22Rv1 (cell line): ENCODE measurements around the gene DNAH1.

ENCODE experiments used
- ZFX ChIP-seq: fragments of 450-650 bp; IDR thresholded peaks from 2 replicates; pipeline ENCODE4 v1.6.1; 2017; ENCODE audit warnings: antibody characterized with exemption, borderline replicate concordance
- TF ChIP-seq, protein P1 (sequence below): fragments of 450-650 bp; IDR thresholded peaks from 2 replicates; pipeline ENCODE4 v1.5.1; 2017; ENCODE audit warnings: mild to moderate bottlenecking

DNA sequence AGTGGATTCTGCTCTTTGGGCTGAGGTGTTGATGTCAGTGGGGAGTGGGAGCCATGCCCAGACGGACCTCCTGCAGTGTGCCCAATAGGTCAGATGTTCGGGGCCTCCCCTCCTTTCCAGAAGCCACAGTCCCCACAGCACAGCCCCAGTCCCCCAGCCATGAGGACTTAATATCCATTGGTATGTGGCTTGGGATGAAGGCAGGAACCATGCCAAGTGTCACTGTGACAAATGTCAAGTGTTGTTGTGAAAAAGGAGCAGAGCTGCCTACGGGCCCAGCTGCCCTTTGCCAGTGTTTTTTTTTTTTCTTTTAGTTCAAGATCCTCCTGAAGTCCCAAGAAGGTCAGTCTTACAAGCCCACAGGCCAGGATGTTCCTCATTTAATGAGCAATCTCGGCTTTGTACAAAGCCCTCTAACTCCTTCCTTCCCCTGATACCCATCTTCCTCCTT, 116.6 kb downstream of the DNAH1 start:
- TF ChIP-seq, protein P1, sequence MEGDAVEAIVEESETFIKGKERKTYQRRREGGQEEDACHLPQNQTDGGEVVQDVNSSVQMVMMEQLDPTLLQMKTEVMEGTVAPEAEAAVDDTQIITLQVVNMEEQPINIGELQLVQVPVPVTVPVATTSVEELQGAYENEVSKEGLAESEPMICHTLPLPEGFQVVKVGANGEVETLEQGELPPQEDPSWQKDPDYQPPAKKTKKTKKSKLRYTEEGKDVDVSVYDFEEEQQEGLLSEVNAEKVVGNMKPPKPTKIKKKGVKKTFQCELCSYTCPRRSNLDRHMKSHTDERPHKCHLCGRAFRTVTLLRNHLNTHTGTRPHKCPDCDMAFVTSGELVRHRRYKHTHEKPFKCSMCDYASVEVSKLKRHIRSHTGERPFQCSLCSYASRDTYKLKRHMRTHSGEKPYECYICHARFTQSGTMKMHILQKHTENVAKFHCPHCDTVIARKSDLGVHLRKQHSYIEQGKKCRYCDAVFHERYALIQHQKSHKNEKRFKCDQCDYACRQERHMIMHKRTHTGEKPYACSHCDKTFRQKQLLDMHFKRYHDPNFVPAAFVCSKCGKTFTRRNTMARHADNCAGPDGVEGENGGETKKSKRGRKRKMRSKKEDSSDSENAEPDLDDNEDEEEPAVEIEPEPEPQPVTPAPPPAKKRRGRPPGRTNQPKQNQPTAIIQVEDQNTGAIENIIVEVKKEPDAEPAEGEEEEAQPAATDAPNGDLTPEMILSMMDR, result no peak
- TF ChIP-seq ZFX, result no peak
